Endothelial cell of hepatic sinusoid (primary cell): ENCODE measurements around the gene EMP1.
"Not testable (repeated sequence)": the region's sequence is repeated elsewhere in the genome, so short reads cannot be mapped to it uniquely, and the experiment has no call there.

Source experiments
- in situ Hi-C: cut with HindIII; loops from 2 replicates; pipeline ENCODE4 v1.10.0; 2017; ENCODE audit warnings: low sequenced_read_pairs

EMP1 gene

DNA sequence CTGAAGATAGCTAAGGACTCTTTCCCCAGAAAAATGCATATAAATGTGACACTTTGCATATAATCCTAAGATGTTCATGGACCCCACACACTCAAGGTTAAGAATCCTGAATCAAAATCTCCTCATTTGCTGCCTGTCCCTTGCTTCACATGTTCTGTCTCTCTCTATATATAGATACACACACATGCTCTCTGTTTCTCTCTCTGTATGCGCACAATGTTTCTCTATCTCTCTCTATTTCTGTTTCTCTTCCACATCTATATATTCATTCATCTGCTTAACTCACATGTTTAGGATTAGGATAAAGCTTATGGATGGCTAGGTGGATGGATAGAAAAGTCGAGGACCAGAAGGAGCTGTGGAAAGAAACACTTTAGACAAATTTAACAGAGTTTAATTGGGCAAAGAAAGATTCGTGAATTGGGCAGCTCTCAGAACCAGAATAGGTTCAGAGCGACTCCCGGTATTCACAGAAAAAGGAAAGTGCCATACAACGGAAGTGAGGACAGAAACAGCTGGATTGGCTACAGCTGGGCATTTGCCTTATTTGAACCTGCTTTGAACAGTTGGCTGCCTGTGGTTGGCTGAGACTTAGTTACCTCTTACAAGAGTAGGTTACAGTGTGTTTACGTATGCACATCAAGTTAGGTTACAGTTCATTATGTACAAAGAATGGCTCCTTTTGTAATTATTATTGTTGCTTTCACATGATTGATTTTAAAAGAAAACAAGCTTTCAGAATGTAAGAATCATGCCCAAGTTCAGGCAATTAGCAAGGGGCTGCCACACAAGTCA is 57.6 kb downstream of the EMP1 start:
- in situ Hi-C loops: loop anchor here (5.0 kb wide), 1 partner anchor 52 kb away; no protein-coding TSS in a partner anchor

DNA sequence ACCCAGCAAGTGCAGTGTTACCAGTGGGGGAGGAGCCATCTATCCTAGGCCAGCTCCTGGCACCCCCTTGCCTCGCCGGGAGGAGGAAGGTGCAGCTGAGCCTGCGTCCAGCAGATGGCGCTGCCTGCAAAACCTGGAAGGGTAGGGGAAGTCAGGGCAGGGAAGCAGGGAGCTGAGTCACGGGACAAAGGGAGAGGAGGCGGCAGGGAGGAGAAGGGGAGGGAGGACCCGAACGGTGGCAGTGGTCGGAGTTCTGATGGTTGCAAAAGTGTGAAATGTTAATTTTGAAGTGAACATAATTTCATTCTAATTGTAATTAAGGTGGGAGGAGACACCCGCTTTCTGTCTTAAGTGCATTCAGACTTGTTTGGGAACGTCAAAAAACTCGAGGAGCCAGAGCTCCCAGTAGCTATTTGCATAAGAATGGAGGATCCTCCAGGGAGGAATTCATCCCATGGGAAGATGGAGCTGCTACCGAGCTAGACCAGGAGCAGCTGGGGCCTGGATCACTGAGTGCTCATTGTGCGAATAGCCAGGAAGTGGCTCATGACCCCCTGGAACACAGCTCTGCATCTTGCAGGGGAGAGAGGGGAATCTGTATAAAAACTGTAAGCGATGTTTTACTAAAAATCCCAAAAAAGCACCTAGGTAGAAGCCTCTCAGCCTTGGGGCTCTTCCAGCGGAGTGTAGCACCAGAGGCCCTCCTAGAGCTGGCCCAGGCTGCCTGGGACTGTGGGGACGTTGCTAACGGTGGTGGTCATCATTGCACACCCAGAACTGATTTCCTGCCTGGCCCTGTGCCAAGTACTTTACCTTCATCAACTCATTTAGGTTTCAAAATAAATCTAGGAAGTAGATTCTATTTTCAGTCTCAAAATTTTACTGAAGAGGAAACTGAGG is 59.5 kb downstream of the EMP1 start:
- in situ Hi-C loops: no loop called here

DNA sequence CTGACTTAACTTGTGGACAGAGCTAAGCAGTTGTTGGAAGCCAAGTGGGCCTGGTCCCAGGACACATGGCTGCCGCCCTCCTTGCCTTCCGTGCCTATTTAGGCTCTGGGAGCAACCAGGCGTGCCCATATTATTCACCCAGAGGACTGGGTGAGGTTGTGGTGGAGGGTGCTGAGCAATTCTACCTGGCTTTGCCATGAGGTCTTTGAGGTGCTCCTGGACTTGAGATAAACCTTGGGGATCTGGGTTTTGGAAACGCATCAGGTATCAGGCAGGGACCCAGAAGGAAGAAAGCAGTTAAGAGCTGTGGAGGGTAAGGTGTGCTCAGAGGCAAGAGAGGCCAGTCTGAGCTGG is 60.1 kb downstream of the EMP1 start:
- in situ Hi-C loops: no loop called here

DNA sequence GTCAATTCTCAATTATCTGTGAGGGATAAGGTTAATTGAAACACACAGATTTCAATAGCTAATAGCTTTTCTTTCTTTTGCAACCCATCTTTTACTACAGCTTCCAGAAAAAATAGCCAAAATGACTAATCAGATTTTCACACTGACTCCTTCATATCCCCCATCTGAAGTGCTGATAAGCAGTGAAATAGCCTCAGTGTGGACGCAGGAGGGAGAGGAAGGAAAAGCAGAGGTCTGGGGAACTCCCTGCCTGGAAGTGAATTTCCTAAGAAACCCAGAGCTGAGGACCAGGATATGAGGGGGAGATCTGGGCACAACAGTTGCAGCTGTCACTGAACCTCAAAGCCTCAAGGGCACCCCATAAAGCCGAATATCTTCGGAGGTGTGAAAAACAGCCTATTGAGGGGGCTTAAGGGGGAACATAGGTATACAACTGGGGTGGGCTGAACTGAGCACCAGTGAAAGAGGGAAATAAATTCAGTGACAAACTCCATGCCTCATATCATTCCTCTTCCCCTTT is 60.9 kb downstream of the EMP1 start:
- in situ Hi-C loops: no loop called here

DNA sequence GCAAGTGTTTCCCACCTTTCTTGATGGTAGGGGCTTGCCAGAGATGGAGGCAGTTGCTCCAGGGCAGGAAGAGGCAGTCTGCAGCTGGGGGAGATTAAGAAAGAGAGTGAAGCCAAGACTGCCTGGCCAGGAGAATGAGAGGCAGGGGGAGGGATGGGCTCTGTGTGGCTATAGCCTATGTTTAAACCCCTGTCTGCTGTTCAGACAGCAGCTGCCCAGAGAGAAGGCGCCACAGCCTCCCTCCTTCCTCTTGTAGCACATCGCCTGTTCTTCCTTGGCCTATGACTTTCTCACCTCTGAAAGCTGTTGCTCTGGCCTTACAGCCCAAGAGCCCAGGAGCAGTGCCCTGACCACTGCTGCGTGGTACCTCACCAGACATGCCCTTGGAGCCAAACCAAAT is 61.7 kb downstream of the EMP1 start:
- in situ Hi-C loops: no loop called here

DNA sequence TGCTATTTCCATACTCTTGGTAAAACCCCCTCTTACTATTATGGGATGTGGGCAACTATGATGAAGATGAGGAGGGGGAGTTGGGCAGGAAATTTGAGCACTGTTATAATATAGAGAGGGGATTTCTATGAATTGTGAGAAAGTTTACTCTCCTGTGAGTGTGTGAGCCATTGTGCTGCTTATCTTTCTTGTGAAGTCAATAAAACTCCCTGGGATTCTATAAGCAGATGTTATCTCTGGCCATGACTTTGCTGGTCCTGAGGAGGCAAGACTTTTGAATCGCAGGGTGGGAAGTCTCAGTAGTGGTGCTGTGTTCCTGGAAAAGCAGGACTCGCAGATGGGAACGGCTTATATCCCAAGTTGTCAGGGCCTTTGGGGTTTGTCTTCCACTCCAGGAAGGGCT is 62.2 kb downstream of the EMP1 start:
- in situ Hi-C loops: no loop called here

DNA sequence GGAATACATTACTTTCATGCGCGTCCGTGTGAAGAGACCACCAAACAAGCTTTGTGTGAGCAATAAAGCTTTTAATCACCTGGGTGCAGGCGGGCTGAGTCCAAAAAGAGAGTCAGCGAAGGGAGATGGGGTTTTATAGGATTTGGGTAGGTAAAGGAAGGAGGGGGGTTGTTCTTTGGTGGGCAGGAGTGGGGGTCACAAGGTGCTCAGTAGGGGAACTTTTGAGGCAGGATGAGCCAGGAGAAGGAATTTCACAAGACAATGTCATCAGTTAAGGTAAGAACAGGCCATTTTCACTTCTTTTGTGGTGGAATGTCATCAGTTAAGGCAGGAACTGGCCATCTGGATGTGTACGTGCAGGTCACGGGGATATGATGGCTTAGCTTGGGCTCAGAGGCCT is 63.1 kb downstream of the EMP1 start:
- in situ Hi-C loops: not testable (repeated sequence)

DNA sequence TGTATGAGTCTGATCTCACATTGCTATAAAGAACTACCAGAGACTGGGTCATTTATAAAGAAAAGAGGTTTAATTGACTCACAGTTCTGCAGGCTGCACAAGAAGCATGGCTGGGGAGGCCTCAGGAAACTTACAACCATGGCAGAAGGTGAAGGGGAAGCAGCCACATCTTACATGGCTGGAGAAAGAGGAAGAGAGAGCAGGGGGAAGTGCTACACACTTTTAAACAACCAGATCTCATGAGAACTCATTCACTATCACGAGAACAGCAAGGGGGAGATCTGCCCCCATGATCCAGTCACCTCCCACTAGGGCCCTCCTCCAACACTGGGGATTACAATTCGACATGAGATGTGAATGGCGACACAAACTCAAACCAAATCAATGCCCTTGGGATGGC is 71.3 kb downstream of the EMP1 start:
- in situ Hi-C loops: not testable (repeated sequence)

DNA sequence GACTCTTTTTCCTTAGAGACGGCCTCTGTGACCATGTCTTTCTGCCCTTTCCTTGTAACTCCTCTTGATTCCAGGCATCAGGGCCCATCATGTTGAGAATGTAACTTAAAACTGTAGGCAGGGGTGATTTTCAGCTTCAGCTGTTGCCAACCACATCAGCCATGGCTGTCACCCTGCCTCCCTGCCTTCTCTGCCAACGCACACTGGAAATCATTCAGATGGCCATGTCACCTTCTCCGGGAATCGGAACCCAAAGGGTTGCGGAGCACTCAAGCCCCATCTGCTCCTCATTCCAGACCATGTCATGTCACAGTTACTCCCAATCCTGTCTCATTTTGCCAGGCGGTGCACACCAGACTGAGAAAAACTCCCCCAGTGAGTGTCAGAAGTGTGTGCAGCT is 72.1 kb downstream of the EMP1 start:
- in situ Hi-C loops: no loop called here
